OCI-LY3 (cell line): ENCODE results near the gene L3MBTL4.

ENCODE experiments used
- EZH2phosphoT487 ChIP-seq: fragments of 200-600 bp; shearing (Covaris generic); IDR thresholded peaks from 2 replicates; pipeline ENCODE4 v1.6.1; 2018; ENCODE audit warnings: antibody characterized with exemption, mixed run types, low read depth
- TF ChIP-seq, protein P1 (sequence below): fragments of 200-600, 300-600 bp; sonication (generic); IDR thresholded peaks from 2 replicates; pipeline ENCODE4 v1.5.1; 2014; ENCODE audit warnings: antibody characterized with exemption, low read length, low read depth

DNA sequence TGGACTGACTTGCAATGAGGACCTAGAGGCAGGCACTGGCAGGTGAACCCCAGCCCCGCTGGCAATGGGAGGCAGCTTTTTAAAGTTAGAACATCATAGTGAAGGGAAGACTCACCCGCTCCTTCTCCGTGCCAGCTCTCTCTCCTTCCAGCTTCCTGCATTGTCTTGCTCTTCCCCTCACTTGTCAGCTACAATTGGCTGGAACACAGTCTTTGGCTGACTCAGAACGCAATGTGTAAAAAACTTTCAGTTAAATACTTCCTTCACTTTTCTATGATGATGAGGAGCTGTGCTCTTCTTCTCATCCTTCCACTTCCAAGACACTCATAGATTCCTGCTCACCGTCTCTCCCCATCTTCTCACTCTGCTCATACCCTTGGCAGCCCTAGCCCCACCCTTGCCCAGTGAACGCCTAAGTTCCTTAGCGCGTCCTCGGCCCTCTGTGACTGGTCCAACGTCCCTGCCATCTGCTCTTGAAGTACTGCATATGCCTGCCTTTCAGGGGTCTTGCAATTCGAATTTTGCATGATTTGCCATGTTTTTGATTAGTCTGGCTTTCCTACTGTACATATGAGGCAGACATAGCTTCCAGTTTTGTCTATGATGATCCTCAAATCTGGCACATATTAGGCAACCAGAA lies 401.4 kb downstream of the L3MBTL4 start:
- TF ChIP-seq, protein P1, sequence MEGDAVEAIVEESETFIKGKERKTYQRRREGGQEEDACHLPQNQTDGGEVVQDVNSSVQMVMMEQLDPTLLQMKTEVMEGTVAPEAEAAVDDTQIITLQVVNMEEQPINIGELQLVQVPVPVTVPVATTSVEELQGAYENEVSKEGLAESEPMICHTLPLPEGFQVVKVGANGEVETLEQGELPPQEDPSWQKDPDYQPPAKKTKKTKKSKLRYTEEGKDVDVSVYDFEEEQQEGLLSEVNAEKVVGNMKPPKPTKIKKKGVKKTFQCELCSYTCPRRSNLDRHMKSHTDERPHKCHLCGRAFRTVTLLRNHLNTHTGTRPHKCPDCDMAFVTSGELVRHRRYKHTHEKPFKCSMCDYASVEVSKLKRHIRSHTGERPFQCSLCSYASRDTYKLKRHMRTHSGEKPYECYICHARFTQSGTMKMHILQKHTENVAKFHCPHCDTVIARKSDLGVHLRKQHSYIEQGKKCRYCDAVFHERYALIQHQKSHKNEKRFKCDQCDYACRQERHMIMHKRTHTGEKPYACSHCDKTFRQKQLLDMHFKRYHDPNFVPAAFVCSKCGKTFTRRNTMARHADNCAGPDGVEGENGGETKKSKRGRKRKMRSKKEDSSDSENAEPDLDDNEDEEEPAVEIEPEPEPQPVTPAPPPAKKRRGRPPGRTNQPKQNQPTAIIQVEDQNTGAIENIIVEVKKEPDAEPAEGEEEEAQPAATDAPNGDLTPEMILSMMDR, result no peak
- no peak for TF ChIP-seq EZH2phosphoT487
